DOHH2 (cell line): ENCODE data around the gene HAO2.

ENCODE experiments used
- H3F3A ChIP-seq: fragments of 200-600 bp; sonication (generic), shearing (Covaris generic); 2 replicates; pipeline ENCODE4 v1.6.0; 2016; ENCODE audit warnings: antibody characterized with exemption, mild to moderate bottlenecking; ENCODE audit not compliant: control insufficient read depth, insufficient read depth
- H3K27ac ChIP-seq: fragments of 200-600 bp; sonication (generic); 2 replicates; pipeline ENCODE4 v1.5.1; 2014; ENCODE audit warnings: low read depth, mild to moderate bottlenecking, low read length, moderate library complexity
- H3K27me3 ChIP-seq: fragments of 200-600 bp; sonication (generic); 2 replicates; pipeline ENCODE4 v1.6.1; 2014; ENCODE audit warnings: mild to moderate bottlenecking, low read length, mixed read lengths; ENCODE audit not compliant: control insufficient read depth
- H3K36me3 ChIP-seq: fragments of 200-600 bp; sonication (generic); 2 replicates; pipeline ENCODE4 v1.6.1; 2014; ENCODE audit warnings: mild to moderate bottlenecking, low read length, moderate library complexity, mixed read lengths; ENCODE audit not compliant: control insufficient read depth
- H3K4me1 ChIP-seq: fragments of 200-600 bp; sonication (generic); 2 replicates; pipeline ENCODE4 v1.6.1; 2014; ENCODE audit warnings: mild to moderate bottlenecking, low read length, mixed read lengths; ENCODE audit not compliant: control insufficient read depth
- H3K4me2 ChIP-seq: fragments of 200-600 bp; sonication (generic); 2 replicates; pipeline ENCODE4 v1.6.0; 2014; ENCODE audit warnings: mild to moderate bottlenecking, low read length, moderate library complexity
- H3K4me3 ChIP-seq: fragments of 200-600 bp; sonication (generic); 2 replicates; pipeline ENCODE4 v1.5.1; 2014; ENCODE audit warnings: mild to moderate bottlenecking, low read length, mixed read lengths
- H3K79me2 ChIP-seq: fragments of 200-600 bp; sonication (generic); 2 replicates; pipeline ENCODE4 v1.6.1; 2014; ENCODE audit warnings: mild to moderate bottlenecking, low read length, mixed read lengths; ENCODE audit not compliant: control insufficient read depth
- H3K9me2 ChIP-seq: fragments of 200-600 bp; sonication (generic); replicated peaks from 2 replicates; pipeline ENCODE4 v1.6.1; 2014; ENCODE audit warnings: mild to moderate bottlenecking, low read length, mixed read lengths; ENCODE audit not compliant: control insufficient read depth
- H3K9me3 ChIP-seq: fragments of 200-600 bp; sonication (generic); 2 replicates; pipeline ENCODE4 v1.6.1; 2014; ENCODE audit warnings: antibody characterized with exemption, low read length, mixed read lengths; ENCODE audit not compliant: control insufficient read depth, insufficient read depth
- H4K20me1 ChIP-seq: fragments of 200-600 bp; sonication (generic); 2 replicates; pipeline ENCODE4 v1.6.0; 2014; ENCODE audit warnings: low read depth, mild to moderate bottlenecking, antibody characterized with exemption, low read length, moderate library complexity; ENCODE audit not compliant: control insufficient read depth, insufficient read depth
- CTCF ChIP-seq: fragments of 200-600 bp; sonication (generic); IDR thresholded peaks from one replicate; pipeline ENCODE4 v1.5.1; 2014; ENCODE audit warnings: antibody characterized with exemption, mild to moderate bottlenecking, low read depth, low read length; ENCODE audit not compliant: poor library complexity, severe bottlenecking
- EZH2phosphoT487 ChIP-seq: fragments of 200-600 bp; sonication (generic); IDR thresholded peaks from 2 replicates; pipeline ENCODE4 v1.6.1; 2017; ENCODE audit warnings: borderline replicate concordance, mild to moderate bottlenecking, antibody characterized with exemption, low read length, moderate library complexity, mixed read lengths

Gene HAO2

GRCh38 chr1:119384591-119384990 is 16.0 kb downstream of the HAO2 start:
- no peak for TF ChIP-seq EZH2phosphoT487
- TF ChIP-seq CTCF: no peak
- H3K27ac ChIP-seq: no peak overlapping the region
- H3F3A ChIP-seq: no peaks in the 10 kb centered on the region

GRCh38 chr1:119385650-119386049 is 17.1 kb downstream of the HAO2 start:
- H3K4me2 ChIP-seq: no peak overlapping the region
- H3K4me1 ChIP-seq: no peaks in the 10 kb centered on the region
- no peaks in the 10 kb centered on the region for H3K9me2 ChIP-seq
- H3K79me2 ChIP-seq: no peaks in the 10 kb centered on the region
- H3K36me3 ChIP-seq: no peaks in the 10 kb centered on the region
- H3K27ac ChIP-seq: no peak overlapping the region
- no peaks in the 10 kb centered on the region for H3F3A ChIP-seq
- TF ChIP-seq CTCF: no peak
- TF ChIP-seq EZH2phosphoT487: no peak
- H3K9me3 ChIP-seq: no peaks in the 10 kb centered on the region
- no peaks in the 10 kb centered on the region for H3K27me3 ChIP-seq
- no peak overlapping the region for H3K4me3 ChIP-seq
- H4K20me1 ChIP-seq: no peaks in the 10 kb centered on the region

More at GRCh38 chr1:119384591-119384990, 16.0 kb downstream of the HAO2 start:
- no peaks in the 10 kb centered on the region for H3K36me3 ChIP-seq
- H3K9me2 ChIP-seq: no peaks in the 10 kb centered on the region
- H3K4me1 ChIP-seq: no peaks in the 10 kb centered on the region
- no peaks in the 10 kb centered on the region for H3K27me3 ChIP-seq
- no peak overlapping the region for H3K4me2 ChIP-seq
- no peaks in the 10 kb centered on the region for H3K9me3 ChIP-seq
- H3K79me2 ChIP-seq: no peaks in the 10 kb centered on the region
- H3K4me3 ChIP-seq: no peak overlapping the region
- H4K20me1 ChIP-seq: no peaks in the 10 kb centered on the region

GRCh38 chr1:119387858-119388257 is 19.3 kb downstream of the HAO2 start:
- no peaks in the 10 kb centered on the region for H3K79me2 ChIP-seq
- no peak overlapping the region for H3K27ac ChIP-seq
- no peaks in the 10 kb centered on the region for H4K20me1 ChIP-seq
- H3K36me3 ChIP-seq: no peaks in the 10 kb centered on the region
- H3K27me3 ChIP-seq: no peaks in the 10 kb centered on the region
- H3K4me2 ChIP-seq: no peak overlapping the region
- no peaks in the 10 kb centered on the region for H3K4me1 ChIP-seq
- no peak overlapping the region for H3K4me3 ChIP-seq
- no peaks in the 10 kb centered on the region for H3F3A ChIP-seq
- H3K9me2 ChIP-seq: no peaks in the 10 kb centered on the region
- H3K9me3 ChIP-seq: no peaks in the 10 kb centered on the region
- TF ChIP-seq EZH2phosphoT487 (no peak), CTCF (no peak)

GRCh38 chr1:119388450-119388849 is 19.9 kb downstream of the HAO2 start:
- TF ChIP-seq EZH2phosphoT487: no peak
- TF ChIP-seq CTCF: no peak

More at GRCh38 chr1:119388450-119388849, 19.9 kb downstream of the HAO2 start:
- no peak overlapping the region for H3K4me3 ChIP-seq
- no peaks in the 10 kb centered on the region for H3K4me1 ChIP-seq
- no peak overlapping the region for H3K4me2 ChIP-seq
- no peaks in the 10 kb centered on the region for H3K27me3 ChIP-seq
- no peaks in the 10 kb centered on the region for H3K36me3 ChIP-seq
- no peaks in the 10 kb centered on the region for H3K9me3 ChIP-seq
- no peaks in the 10 kb centered on the region for H4K20me1 ChIP-seq
- no peaks in the 10 kb centered on the region for H3F3A ChIP-seq
- H3K9me2 ChIP-seq: no peaks in the 10 kb centered on the region
- H3K79me2 ChIP-seq: no peaks in the 10 kb centered on the region
- no peak overlapping the region for H3K27ac ChIP-seq
